Activated CD4-positive, alpha-beta memory T cell treated with anti-CD3 and anti-CD28 coated beads for 36 hours (primary cell): Measurements from ENCODE around the gene PLCB1. TPM values are rescaled to one million over a fixed set of nuclear protein-coding genes. Genes with fewer than 3 reads are reported as not detected.

Experiments used
- CTCF ChIA-PET: fragments of 350-600 bp; sonication (Branson Sonifier 250); formaldehyde crosslinking; loops from one replicate; lab custom pipeline; 2021; ENCODE audit warnings: antibody characterized with exemption, inconsistent platforms; lab: Charles Lee
- POLR2A ChIA-PET: fragments of 350-600 bp; sonication (Branson Sonifier 250); formaldehyde crosslinking; loops from one replicate; lab custom pipeline; 2021; ENCODE audit warnings: antibody characterized with exemption; lab: Charles Lee
- DNase-seq: peaks from one replicate; pipeline ENCODE4 v3.0.0-alpha.2; 2020
- H3K27ac Mint-ChIP-seq: one replicate; pipeline ENCODE4 v1.8.0; 2021; ENCODE audit warnings: mixed read lengths
- H3K27me3 Mint-ChIP-seq: one replicate; pipeline ENCODE4 v1.8.0; 2021; ENCODE audit warnings: mixed read lengths
- H3K36me3 Mint-ChIP-seq: one replicate; pipeline ENCODE4 v1.8.0; 2021; ENCODE audit warnings: mixed read lengths
- H3K4me1 Mint-ChIP-seq: one replicate; pipeline ENCODE4 v1.8.0; 2021; ENCODE audit warnings: low read depth, mixed read lengths
- H3K4me3 Mint-ChIP-seq: one replicate; pipeline ENCODE4 v1.8.0; 2021; ENCODE audit warnings: mild to moderate bottlenecking, mixed read lengths
- H3K9me3 Mint-ChIP-seq: one replicate; pipeline ENCODE4 v1.8.0; 2021; ENCODE audit warnings: mixed read lengths
- intact Hi-C: fragments of 100-400 bp; cut with micrococcal nuclease; formaldehyde crosslinking; loops from one replicate; pipeline ENCODE4 v1.15.1; 2023
- total RNA-seq, 2 experiments: library from RNA; stranded (reverse); gene quantifications; one replicate each; pipeline ENCODE4 v1.2.3, GENCODE V29; 2021

Gene PLCB1
- total RNA-seq, 2 experiments from 2014 or later: 3.9 to 4.0 TPM

- Mint-ChIP-seq H3K36me3 (no peaks in the 10 kb centered on the region), H3K4me1 (no peaks in the 10 kb centered on the region), H3K27ac (no peak overlapping the region), H3K27me3 (no peaks in the 10 kb centered on the region), H3K4me3 (no peak overlapping the region), H3K9me3 (no peaks in the 10 kb centered on the region)
- DNase-seq: no peak
- intact Hi-C loops: loop anchor here (5.0 kb wide), 3 partner anchors 78 to 338 kb away; no protein-coding TSS in a partner anchor
- POLR2A ChIA-PET: no interaction called here
- CTCF ChIA-PET: interaction anchor here (1.1 to 6.4 kb wide), 2 partner anchors 254 to 340 kb away, joined by 3 to 64 read pairs; partner anchors contain the start of gene PLCB1
Observed at GRCh38 chr20:8385247-8385646, 253.2 kb downstream of the PLCB1 start.

GRCh38 chr20:8386991-8387390 lies 254.9 kb downstream of the PLCB1 start:
- intact Hi-C loops: loop anchor here (5.0 kb wide), 3 partner anchors 80 to 340 kb away; no protein-coding TSS in a partner anchor

GRCh38 chr20:8388141-8388540 lies 256.1 kb downstream of the PLCB1 start:
- no peaks in the 10 kb centered on the region for H3K27me3 Mint-ChIP-seq
- H3K4me1 Mint-ChIP-seq: no peaks in the 10 kb centered on the region
- intact Hi-C loops: loop anchor here (5.0 kb wide), 3 partner anchors 81 to 341 kb away; no protein-coding TSS in a partner anchor
- ChIA-PET POLR2A (no interaction called here), CTCF (interaction anchor here (0.8 to 6.4 kb wide), 8 partner anchors 11 to 343 kb away, joined by 3 to 64 read pairs (median 8); partner anchors contain the start of gene PLCB1)
- H3K27ac Mint-ChIP-seq: no peak overlapping the region
- no peaks in the 10 kb centered on the region for H3K9me3 Mint-ChIP-seq
- H3K4me3 Mint-ChIP-seq: no peak overlapping the region
- no peak for DNase-seq
- no peaks in the 10 kb centered on the region for H3K36me3 Mint-ChIP-seq

More at GRCh38 chr20:8386991-8387390, 254.9 kb downstream of the PLCB1 start:
- ChIA-PET POLR2A (interaction anchor here (0.7 kb wide), 1 partner anchor 386 kb away, joined by 3 read pairs; no protein-coding TSS in a partner anchor), CTCF (interaction anchor here (1.1 to 6.4 kb wide), 3 partner anchors 73 to 342 kb away, joined by 4 to 64 read pairs (median 4); no protein-coding TSS in a partner anchor)
- H3K4me3 Mint-ChIP-seq: no peak overlapping the region
- no peak overlapping the region for H3K27ac Mint-ChIP-seq
- H3K27me3 Mint-ChIP-seq: no peaks in the 10 kb centered on the region
- H3K36me3 Mint-ChIP-seq: no peaks in the 10 kb centered on the region
- no peaks in the 10 kb centered on the region for H3K9me3 Mint-ChIP-seq
- no peak for DNase-seq
- no peaks in the 10 kb centered on the region for H3K4me1 Mint-ChIP-seq

- CTCF ChIA-PET: interaction anchor here (1.1 to 6.4 kb wide), 8 partner anchors 11 to 344 kb away, joined by 3 to 64 read pairs (median 8); partner anchors contain the start of gene PLCB1
- H3K27ac Mint-ChIP-seq: no peak overlapping the region
- intact Hi-C loops: loop anchor here (1.0 to 5.0 kb wide), 4 partner anchors 81 to 341 kb away; partner anchors contain the start of gene PLCB1
- no peak overlapping the region for H3K4me3 Mint-ChIP-seq
- no peaks in the 10 kb centered on the region for H3K36me3 Mint-ChIP-seq
- no peak for DNase-seq
- POLR2A ChIA-PET: no interaction called here
- no peaks in the 10 kb centered on the region for H3K27me3 Mint-ChIP-seq
- H3K9me3 Mint-ChIP-seq: no peaks in the 10 kb centered on the region
- no peaks in the 10 kb centered on the region for H3K4me1 Mint-ChIP-seq
Observed at GRCh38 chr20:8388707-8389106, 256.6 kb downstream of the PLCB1 start.

GRCh38 chr20:8389381-8390036 lies 257.4 kb downstream of the PLCB1 start:
- no peak overlapping the region for H3K27ac Mint-ChIP-seq
- POLR2A ChIA-PET: no interaction called here
- H3K4me1 Mint-ChIP-seq: no peaks in the 10 kb centered on the region
- DNase-seq: no peak
- no peaks in the 10 kb centered on the region for H3K27me3 Mint-ChIP-seq
- intact Hi-C loops: loop anchor here (1.0 to 5.0 kb wide), 4 partner anchors 82 to 342 kb away; partner anchors contain the start of gene PLCB1
- CTCF ChIA-PET: interaction anchor here (0.5 to 6.4 kb wide), 11 partner anchors 12 to 345 kb away, joined by 3 to 64 read pairs (median 6); partner anchors contain the start of gene PLCB1
- H3K9me3 Mint-ChIP-seq: no peaks in the 10 kb centered on the region
- H3K4me3 Mint-ChIP-seq: no peak overlapping the region
- no peaks in the 10 kb centered on the region for H3K36me3 Mint-ChIP-seq

- no peaks in the 10 kb centered on the region for H3K9me3 Mint-ChIP-seq
- no peak overlapping the region for H3K27ac Mint-ChIP-seq
- CTCF ChIA-PET: interaction anchor here (0.5 to 6.4 kb wide), 11 partner anchors 11 to 345 kb away, joined by 3 to 64 read pairs (median 6); partner anchors contain the start of gene PLCB1
- H3K4me1 Mint-ChIP-seq: no peaks in the 10 kb centered on the region
- DNase-seq: no peak
- H3K36me3 Mint-ChIP-seq: no peaks in the 10 kb centered on the region
- H3K27me3 Mint-ChIP-seq: no peaks in the 10 kb centered on the region
- intact Hi-C loops: no loop called here
- H3K4me3 Mint-ChIP-seq: no peak overlapping the region
- POLR2A ChIA-PET: no interaction called here
Observed at GRCh38 chr20:8390037-8390433, 258.0 kb downstream of the PLCB1 start.

GRCh38 chr20:8390500-8390899 lies 258.4 kb downstream of the PLCB1 start:
- H3K4me1 Mint-ChIP-seq: no peaks in the 10 kb centered on the region
- CTCF ChIA-PET: interaction anchor here (1.1 to 6.4 kb wide), 5 partner anchors 11 to 346 kb away, joined by 3 to 64 read pairs (median 16); no protein-coding TSS in a partner anchor
- no peak for DNase-seq
- no peaks in the 10 kb centered on the region for H3K9me3 Mint-ChIP-seq
- H3K36me3 Mint-ChIP-seq: no peaks in the 10 kb centered on the region
- H3K4me3 Mint-ChIP-seq: no peak overlapping the region
- no peak overlapping the region for H3K27ac Mint-ChIP-seq
- intact Hi-C loops: no loop called here
- no peaks in the 10 kb centered on the region for H3K27me3 Mint-ChIP-seq
- POLR2A ChIA-PET: no interaction called here

GRCh38 chr20:8393381-8393780 lies 261.3 kb downstream of the PLCB1 start:
- no peak overlapping the region for H3K4me3 Mint-ChIP-seq
- POLR2A ChIA-PET: no interaction called here
- intact Hi-C loops: no loop called here
- no peak overlapping the region for H3K27ac Mint-ChIP-seq
- no peaks in the 10 kb centered on the region for H3K27me3 Mint-ChIP-seq
- no peaks in the 10 kb centered on the region for H3K36me3 Mint-ChIP-seq
- CTCF ChIA-PET: no interaction called here
- no peaks in the 10 kb centered on the region for H3K4me1 Mint-ChIP-seq
- H3K9me3 Mint-ChIP-seq: no peaks in the 10 kb centered on the region
- no peak for DNase-seq

GRCh38 chr20:8394308-8394945 lies 262.4 kb downstream of the PLCB1 start:
- H3K27me3 Mint-ChIP-seq: no peaks in the 10 kb centered on the region
- H3K4me1 Mint-ChIP-seq: no peaks in the 10 kb centered on the region
- CTCF ChIA-PET: no interaction called here
- POLR2A ChIA-PET: no interaction called here
- intact Hi-C loops: no loop called here
- H3K4me3 Mint-ChIP-seq: no peak overlapping the region
- no peaks in the 10 kb centered on the region for H3K9me3 Mint-ChIP-seq
- DNase-seq: no peak
- H3K36me3 Mint-ChIP-seq: no peaks in the 10 kb centered on the region
- H3K27ac Mint-ChIP-seq: no peak overlapping the region

GRCh38 chr20:8395956-8396355 lies 263.9 kb downstream of the PLCB1 start:
- no peak overlapping the region for H3K4me3 Mint-ChIP-seq
- H3K4me1 Mint-ChIP-seq: peaks cover 4% of the 10 kb centered on the region
- peaks cover 1% of the 10 kb centered on the region for H3K27me3 Mint-ChIP-seq
- H3K36me3 Mint-ChIP-seq: no peaks in the 10 kb centered on the region
- POLR2A ChIA-PET: no interaction called here
- CTCF ChIA-PET: interaction anchor here (1.0 kb wide), 1 partner anchor 264 kb away, joined by 3 read pairs; no protein-coding TSS in a partner anchor
- DNase-seq: no peak
- no peak overlapping the region for H3K27ac Mint-ChIP-seq
- no peaks in the 10 kb centered on the region for H3K9me3 Mint-ChIP-seq
- intact Hi-C loops: no loop called here

- Mint-ChIP-seq H3K36me3 (no peaks in the 10 kb centered on the region), H3K27ac (no peak overlapping the region), H3K27me3 (peaks cover 1% of the 10 kb centered on the region), H3K4me1 (peaks cover 4% of the 10 kb centered on the region), H3K4me3 (no peak overlapping the region), H3K9me3 (no peaks in the 10 kb centered on the region)
- no peak for DNase-seq
- POLR2A ChIA-PET: no interaction called here
- CTCF ChIA-PET: interaction anchor here (0.7 kb wide), 1 partner anchor 36 kb away, joined by 3 read pairs; no protein-coding TSS in a partner anchor
- intact Hi-C loops: no loop called here
Observed at GRCh38 chr20:8398263-8399051, 266.4 kb downstream of the PLCB1 start.
